ENCODE results near the gene KSR1.
"Not testable (repeated sequence)": the region's sequence is repeated elsewhere in the genome, so short reads cannot be mapped to it uniquely, and the experiment has no call there.

KSR1 gene

DNA sequence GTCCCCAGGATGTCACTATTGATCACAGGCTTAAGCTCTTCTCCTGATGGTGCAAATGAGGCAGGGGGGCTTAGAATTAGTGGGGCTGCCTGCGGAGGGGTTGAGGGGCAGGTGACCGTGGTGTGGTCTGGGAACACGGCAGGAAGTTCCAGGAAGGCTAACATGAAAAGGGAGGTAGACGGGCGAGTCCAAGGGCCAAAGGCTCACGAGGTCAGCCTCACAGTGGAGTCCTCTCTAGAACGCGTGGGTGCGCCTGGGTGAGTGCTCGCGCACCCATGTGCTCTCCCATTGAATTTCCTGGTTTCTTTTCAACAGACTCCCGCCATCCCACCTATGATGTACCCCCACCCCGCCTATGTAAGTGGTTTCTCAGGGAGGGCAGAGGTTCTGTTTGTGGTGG is 190.0 kb downstream of the KSR1 start:
- DNase-seq, result no peak

GRCh38 chr17:27647765-27648164 is 191.5 kb downstream of the KSR1 start:
- no peak for DNase-seq

GRCh38 chr17:27649111-27649571 is 192.9 kb downstream of the KSR1 start:
- peak; percentile 14 to 15 for DNase-seq

GRCh38 chr17:27649929-27650328 is 193.7 kb downstream of the KSR1 start:
- DNase-seq, result peak in 1 of 2 donors; percentile 56

- DNase-seq, result no peak
Measured at GRCh38 chr17:27650836-27651235, 194.6 kb downstream of the KSR1 start.

DNA sequence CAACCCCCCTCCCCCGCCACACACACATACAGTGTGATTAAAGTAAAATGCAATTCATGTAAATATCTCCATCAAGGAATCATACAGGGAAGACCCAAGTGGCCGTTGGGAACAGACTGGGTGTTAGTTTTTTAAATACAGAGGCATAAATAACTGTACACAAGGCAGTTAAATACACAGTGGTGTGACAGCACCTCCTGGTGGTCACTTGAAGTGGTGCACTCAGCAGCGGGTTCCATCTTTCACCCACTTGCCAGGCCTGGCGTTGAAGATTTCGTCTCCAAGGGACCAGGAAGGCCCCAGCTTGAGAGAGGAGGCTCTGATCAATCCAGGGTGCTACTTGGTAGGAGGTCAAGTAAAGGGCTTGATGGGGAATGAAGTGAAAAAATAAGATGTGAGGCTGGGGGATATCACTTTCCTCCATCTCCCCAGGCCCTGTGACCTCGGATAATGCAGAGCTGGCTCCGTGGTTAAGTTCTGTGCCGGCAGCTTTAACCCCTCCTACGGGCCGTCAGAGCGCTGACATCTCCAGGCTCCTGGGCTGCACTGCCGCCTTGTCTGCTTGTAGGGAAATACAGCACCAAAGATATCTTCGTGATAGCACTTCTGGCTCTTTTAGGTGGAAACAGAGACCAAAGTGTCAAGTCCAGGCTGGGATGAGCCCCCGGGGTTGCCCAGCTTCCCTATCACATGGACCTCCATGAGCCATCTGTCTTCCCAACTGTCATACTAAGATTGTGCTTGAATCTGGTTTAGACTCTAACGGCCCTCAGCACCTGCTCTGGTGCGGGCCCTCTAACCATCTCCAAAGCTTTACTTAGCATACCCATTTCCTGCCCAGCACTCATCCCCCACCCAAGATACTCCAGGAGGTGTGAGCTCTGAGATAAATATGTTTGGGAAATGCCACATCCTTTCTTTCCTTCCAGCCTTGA is 195.4 kb downstream of the KSR1 start:
- DNase-seq, result peak in 1 of 2 donors; percentile 35

DNA sequence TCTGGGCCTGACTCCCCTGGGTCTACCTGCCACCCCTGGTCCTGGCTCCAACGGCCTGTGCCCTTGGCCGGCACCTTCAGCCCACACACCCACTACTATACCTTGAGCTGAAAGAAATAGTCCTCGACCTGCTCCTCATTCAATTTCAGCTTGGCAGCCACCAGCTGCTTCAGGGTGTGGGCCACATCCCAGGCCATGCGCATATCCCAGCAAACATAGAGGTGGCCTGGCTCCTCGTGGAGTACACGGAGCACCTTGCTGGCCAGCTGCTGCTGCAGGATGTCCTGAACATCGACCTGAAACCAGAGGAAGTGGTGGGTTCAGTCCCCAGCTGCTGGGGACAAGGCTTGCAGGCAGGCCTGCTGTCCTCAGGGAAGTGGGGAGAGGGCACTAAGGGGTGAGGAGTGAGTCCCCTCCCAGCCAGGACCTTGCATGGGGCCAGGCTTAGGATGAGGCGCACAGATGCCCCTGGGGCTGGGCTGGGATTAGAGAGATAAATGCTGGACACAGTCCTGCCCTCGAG is 197.3 kb downstream of the KSR1 start:
- not testable (repeated sequence) for DNase-seq

- DNase-seq, result no peak
Measured at GRCh38 chr17:27654136-27654535, 197.9 kb downstream of the KSR1 start.

- DNase-seq, result peak; percentile 13 to 36
Measured at GRCh38 chr17:27654654-27655524, 198.6 kb downstream of the KSR1 start.

DNA sequence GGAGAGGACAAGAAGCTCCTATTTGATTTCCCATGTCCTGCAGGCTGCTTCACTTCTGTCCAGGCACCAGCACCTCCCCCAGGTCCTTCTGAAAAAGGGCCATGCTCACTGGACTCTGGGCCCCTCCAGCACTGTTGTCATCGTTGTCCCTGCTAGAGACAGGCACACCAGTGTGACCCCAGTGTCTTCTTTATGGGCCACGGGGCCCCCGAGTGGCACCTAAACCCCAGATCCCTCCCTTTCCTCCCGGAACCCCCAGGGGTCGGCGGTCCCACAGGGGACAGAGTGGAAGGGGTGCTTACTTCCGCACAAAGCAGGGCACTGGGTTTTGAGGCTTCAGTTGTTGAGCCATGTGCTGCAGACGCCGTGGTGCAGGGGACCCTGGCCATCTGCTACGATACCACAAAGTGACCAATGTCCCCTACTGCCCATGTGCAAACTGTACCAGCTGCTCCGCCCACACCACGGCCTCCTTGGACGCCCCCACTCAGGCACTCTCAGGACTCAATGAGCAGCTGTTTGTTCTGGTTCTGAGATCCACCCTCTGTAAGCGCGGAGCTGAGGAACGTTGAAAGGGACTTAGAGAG is 199.4 kb downstream of the KSR1 start:
- not testable (repeated sequence) for DNase-seq

DNA sequence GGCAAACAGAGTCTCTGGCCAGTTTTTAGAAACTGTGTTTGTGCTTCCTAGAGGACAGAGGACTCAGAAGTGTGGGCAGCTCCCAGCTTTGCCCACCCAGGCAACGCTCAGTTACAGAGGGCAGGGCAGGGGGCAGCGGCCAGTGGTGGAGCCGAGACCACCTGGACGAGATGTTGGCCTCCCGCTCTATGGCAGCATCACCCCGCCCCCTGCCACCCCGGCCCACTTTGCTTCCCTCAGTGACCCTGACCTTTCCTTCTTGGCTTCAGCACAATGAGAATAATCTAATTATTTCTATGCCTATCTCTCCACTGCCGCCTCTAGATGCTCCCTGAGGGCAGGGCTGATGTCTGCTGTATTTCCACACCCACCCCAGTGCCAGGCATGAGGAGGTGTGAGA is 200.4 kb downstream of the KSR1 start:
- DNase-seq, result not testable (repeated sequence)

GRCh38 chr17:27657620-27658019 is 201.4 kb downstream of the KSR1 start:
- DNase-seq, result no peak

DNA sequence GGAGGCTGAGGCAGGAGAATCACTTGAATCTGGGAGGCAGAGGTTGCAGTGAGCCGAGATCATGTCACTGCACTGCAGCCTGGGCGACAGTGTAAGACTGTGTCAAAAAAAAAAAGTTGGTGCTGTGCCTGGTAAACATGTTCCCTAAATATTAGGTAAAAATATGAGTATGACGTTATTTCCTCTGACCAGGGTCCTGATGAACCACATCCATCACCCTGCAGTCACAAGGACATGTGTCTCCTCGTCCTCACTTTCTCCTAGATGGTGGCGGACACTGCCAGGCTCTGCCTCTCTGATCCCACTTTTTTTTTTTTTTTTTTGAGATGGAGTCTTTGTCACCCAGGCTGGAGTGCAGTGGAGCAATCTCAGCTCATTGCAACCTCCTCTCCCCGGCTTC is 203.4 kb downstream of the KSR1 start:
- no peak for DNase-seq

- DNase-seq, result no peak
Measured at GRCh38 chr17:27660436-27660835, 204.2 kb downstream of the KSR1 start.

- DNase-seq, result no peak
Measured at GRCh38 chr17:27663936-27664605, 207.8 kb downstream of the KSR1 start.

DNA sequence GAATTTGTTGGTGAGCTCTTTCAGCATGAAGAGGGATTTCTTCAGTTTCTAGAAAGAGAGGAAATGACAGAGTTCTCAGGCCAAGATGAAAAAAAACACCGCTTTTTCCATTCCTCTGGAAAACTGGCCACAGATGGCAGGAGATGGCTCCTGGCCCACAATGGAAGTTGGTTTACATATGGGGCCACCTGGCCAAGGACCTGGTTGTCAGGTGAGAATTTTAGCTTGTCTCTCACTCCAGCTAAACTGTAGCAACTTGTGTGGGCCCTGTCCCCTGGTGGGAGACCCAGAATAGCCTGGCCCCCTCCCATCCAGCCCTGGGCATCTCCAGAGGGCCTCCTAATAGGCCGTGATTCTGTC is 208.3 kb downstream of the KSR1 start:
- no peak for DNase-seq

- DNase-seq, result no peak
Measured at GRCh38 chr17:27665549-27665948, 209.3 kb downstream of the KSR1 start.

DNA sequence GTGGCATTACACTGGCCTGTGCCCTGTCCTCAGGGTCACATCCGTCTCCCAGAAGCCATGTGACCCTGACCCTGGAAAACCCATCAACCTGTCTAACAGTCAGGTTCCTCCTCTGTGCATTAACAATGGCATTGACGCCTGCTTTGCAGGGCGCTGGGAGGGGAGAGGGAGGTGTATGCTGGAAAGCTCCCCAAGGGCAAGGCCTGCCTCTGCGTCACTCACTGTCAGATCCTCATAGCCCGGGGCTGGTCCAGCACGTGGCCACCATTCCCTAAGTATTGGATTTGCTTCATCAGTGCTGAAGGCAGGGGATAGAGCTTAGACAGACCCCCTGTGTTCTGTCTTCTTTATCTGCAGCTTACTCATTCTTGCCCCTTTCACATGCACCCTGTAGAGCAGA is 210.0 kb downstream of the KSR1 start:
- DNase-seq, result not testable (repeated sequence)

DNA sequence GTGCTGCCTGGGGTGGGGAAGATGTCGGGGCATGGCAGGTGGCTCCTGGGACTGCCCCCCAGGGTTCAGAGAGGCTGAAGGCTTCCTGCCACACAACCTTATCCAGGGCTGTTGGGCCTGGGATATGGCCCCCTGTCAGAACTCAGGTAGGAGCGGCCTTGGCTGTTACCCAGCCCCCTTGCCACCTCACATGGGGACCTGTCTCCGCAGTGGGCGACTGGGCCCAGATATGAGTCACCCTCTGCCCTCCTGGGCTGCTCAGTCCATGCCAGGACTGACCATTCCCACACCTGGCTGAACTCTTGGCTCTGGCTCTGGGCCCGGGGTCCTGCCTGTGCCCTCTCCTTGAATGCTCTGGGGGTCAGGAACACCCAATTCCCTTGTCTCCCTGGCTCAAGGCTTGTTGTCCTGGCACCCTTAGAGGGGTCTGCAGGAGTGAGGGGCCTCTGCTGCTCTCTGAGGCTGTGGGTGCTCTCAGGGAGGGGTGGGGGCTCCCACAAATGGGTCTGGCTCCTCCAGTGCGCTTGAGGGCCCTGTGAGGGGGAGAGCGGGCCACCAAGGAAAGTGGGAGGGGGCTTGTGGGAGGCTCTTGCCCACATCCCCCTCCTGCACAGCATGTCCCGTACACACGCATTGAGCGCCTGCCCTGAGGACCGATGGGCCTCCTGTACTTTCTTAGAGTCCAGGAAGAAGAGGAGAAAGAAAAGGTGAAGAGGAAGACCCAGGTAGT is 210.7 kb downstream of the KSR1 start:
- no peak for DNase-seq

GRCh38 chr17:27667656-27668487 is 211.6 kb downstream of the KSR1 start:
- no peak for DNase-seq

GRCh38 chr17:27668488-27668823 is 212.2 kb downstream of the KSR1 start:
- no peak for DNase-seq

Measured in hippocampal formation (tissue), 2 donors.